WTC11 (cell line): ENCODE data around the gene CDKN2B.

ENCODE experiments used
- CTCF ChIP-seq: fragments of 200-600 bp; IDR thresholded peaks from 2 replicates; pipeline ENCODE4 v1.8.0; 2022; ENCODE audit warnings: antibody characterized with exemption
- ESRRA ChIP-seq: sonication (generic); formaldehyde crosslinking; IDR thresholded peaks from 2 replicates; pipeline ENCODE4 v1.8.1; 2022; ENCODE audit warnings: mild to moderate bottlenecking, missing genetic modification reagents, borderline replicate concordance
- KAT7 ChIP-seq: sonication (generic); formaldehyde crosslinking; IDR thresholded peaks from 2 replicates; pipeline ENCODE4 v1.8.1; 2023; ENCODE audit warnings: missing genetic modification reagents, mild to moderate bottlenecking, borderline replicate concordance
- NFYB ChIP-seq: sonication (generic); formaldehyde crosslinking; conservative IDR thresholded peaks from 2 replicates; pipeline ENCODE4 v1.8.0; 2022; ENCODE audit warnings: low read depth, missing genetic modification reagents
- NR2C2 ChIP-seq: sonication (generic); formaldehyde crosslinking; IDR thresholded peaks from 2 replicates; pipeline ENCODE4 v1.8.0; 2022; ENCODE audit warnings: mild to moderate bottlenecking, missing genetic modification reagents
- PRDM15 ChIP-seq: sonication (generic); formaldehyde crosslinking; IDR thresholded peaks from 2 replicates; pipeline ENCODE4 v1.8.0; 2022; ENCODE audit warnings: missing genetic modification reagents
- PREB ChIP-seq: sonication (generic); formaldehyde crosslinking; IDR thresholded peaks from 2 replicates; pipeline ENCODE4 v1.8.1; 2022; ENCODE audit warnings: mild to moderate bottlenecking, missing genetic modification reagents, moderate library complexity, borderline replicate concordance
- SMAD4 ChIP-seq: sonication (generic); formaldehyde crosslinking; IDR thresholded peaks from 2 replicates; pipeline ENCODE4 v1.8.0; 2022; ENCODE audit warnings: mild to moderate bottlenecking, missing genetic modification reagents
- USF1 ChIP-seq: sonication (generic); formaldehyde crosslinking; IDR thresholded peaks from 2 replicates; pipeline ENCODE4 v1.8.0; 2022; ENCODE audit warnings: mild to moderate bottlenecking, missing genetic modification reagents
- ZBTB21 ChIP-seq: sonication (generic); formaldehyde crosslinking; IDR thresholded peaks from 2 replicates; pipeline ENCODE4 v1.8.1; 2023; ENCODE audit warnings: mild to moderate bottlenecking, missing genetic modification reagents, borderline replicate concordance

GRCh38 chr9:21988056-21988990 lies 20.8 kb downstream of the CDKN2B start:
- TF ChIP-seq PRDM15 (CRISPR knock-in tag), result no peak
- TF ChIP-seq ZBTB21 (CRISPR knock-in tag), result no peak
- no peak for TF ChIP-seq CTCF
- no peak for TF ChIP-seq NR2C2 (CRISPR knock-in tag)
- no peak for TF ChIP-seq PREB (CRISPR knock-in tag)
- no peak for TF ChIP-seq KAT7
- no peak for TF ChIP-seq NFYB (CRISPR knock-in tag)
- TF ChIP-seq ESRRA, result no peak
- TF ChIP-seq SMAD4 (CRISPR knock-in tag), result no peak
- TF ChIP-seq USF1, result no peak
